ENCODE results near the gene PRIM1. TPM values are rescaled to one million over a fixed set of nuclear protein-coding genes. Genes with fewer than 3 reads are reported as not detected.

Gene PRIM1
- total and polyA plus RNA-seq, 8 donors = 4.3 to 45.5 (median 5.7) TPM; not detected in 1

GRCh38 chr12:56695327-56696101 is 56.6 kb downstream of the PRIM1 start:
- H3K9me3 ChIP-seq = no peaks in the 10 kb centered on the region
- intact Hi-C loops (cut with DNase I; ENCODE audit: low total_unique reads) = no loop called here

GRCh38 chr12:56694161-56694560 is 58.0 kb downstream of the PRIM1 start:
- Histone ChIP-seq H3K27ac (no peak overlapping the region), H3K4me3 (no peak overlapping the region), H3K4me1 (peaks cover 3 to 6% (median 4%) of the 10 kb centered on the region in 4 donors), H3K27me3 (no peaks in the 10 kb centered on the region), H3K36me3 (no peaks in the 10 kb centered on the region), H3K9me3 (no peaks in the 10 kb centered on the region)
- TF ChIP-seq POLR2AphosphoS5 (IDR thresholded peaks at IDR 0.05) = no peak
- TF ChIP-seq POLR2A (IDR thresholded peaks at IDR 0.05) = no peak
- no peak for TF ChIP-seq EP300 (IDR thresholded peaks at IDR 0.05)
- TF ChIP-seq CTCF (IDR thresholded peaks at IDR 0.05) = no peak
- DNase-seq = no peak
- intact Hi-C loops (cut with DNase I; ENCODE audit: low total_unique reads) = no loop called here
- 76 to 91% (median 82%) methylated on average over 5 of the region's 5 CpGs for WGBS, 5 donors

More at GRCh38 chr12:56695327-56696101, 56.6 kb downstream of the PRIM1 start:
- DNase-seq = no peak
- WGBS, 5 donors = 57 to 68% (median 60%) methylated on average over 2 of the region's 2 CpGs
- H3K36me3 ChIP-seq = no peaks in the 10 kb centered on the region
- no peaks in the 10 kb centered on the region for H3K27me3 ChIP-seq
- no peak overlapping the region for H3K4me3 ChIP-seq
- TF ChIP-seq CTCF (IDR thresholded peaks at IDR 0.05) = no peak
- TF ChIP-seq POLR2AphosphoS5 (IDR thresholded peaks at IDR 0.05) = no peak
- TF ChIP-seq POLR2A (IDR thresholded peaks at IDR 0.05) = no peak
- no peak for TF ChIP-seq EP300 (IDR thresholded peaks at IDR 0.05)
- no peaks in the 10 kb centered on the region for H3K4me1 ChIP-seq
- H3K27ac ChIP-seq = no peak overlapping the region

- no peak for DNase-seq
- no peaks in the 10 kb centered on the region for H3K36me3 ChIP-seq
- H3K27me3 ChIP-seq = no peaks in the 10 kb centered on the region
- TF ChIP-seq POLR2A (IDR thresholded peaks at IDR 0.05) (no peak), CTCF (IDR thresholded peaks at IDR 0.05) (no peak), POLR2AphosphoS5 (IDR thresholded peaks at IDR 0.05) (no peak), EP300 (IDR thresholded peaks at IDR 0.05) (no peak)
- H3K4me1 ChIP-seq = peaks cover 18 to 41% (median 38%) of the 10 kb centered on the region in 4 donors
- WGBS, 5 donors = 1 to 4% (median 3%) methylated on average over 7 of the region's 7 CpGs
- H3K27ac ChIP-seq = peak overlapping the region; percentile 95 to 100 (median 100)
- H3K4me3 ChIP-seq = peak overlapping the region; percentile 94 to 98 (median 96)
- intact Hi-C loops (cut with DNase I; ENCODE audit: low total_unique reads) = loop anchor here (10.0 kb wide), 1 partner anchor 54 kb away; the partner anchor contains the start of gene BAZ2A
- H3K9me3 ChIP-seq = no peaks in the 10 kb centered on the region
Observed at GRCh38 chr12:56688846-56689109, 63.3 kb downstream of the PRIM1 start.

- no peak for TF ChIP-seq CTCF (IDR thresholded peaks at IDR 0.05)
- TF ChIP-seq POLR2AphosphoS5 (IDR thresholded peaks at IDR 0.05) = peak; percentile 91 to 96 (median 96)
- TF ChIP-seq POLR2A (IDR thresholded peaks at IDR 0.05) = peak in 2 of 4 donors; percentile 77 to 87
- TF ChIP-seq EP300 (IDR thresholded peaks at IDR 0.05) = no peak
- H3K4me3 ChIP-seq = peak within 1 kb of the TSS; percentile 94 to 98 (median 96)
- peak within 1 kb of the TSS; percentile 98 to 100 (median 100) for H3K27ac ChIP-seq
- peaks cover 18 to 45% (median 40%) of the 10 kb centered on the region in 4 donors for H3K4me1 ChIP-seq
- intact Hi-C loops (cut with DNase I; ENCODE audit: low total_unique reads) = loop anchor here (10.0 kb wide), 1 partner anchor 53 kb away; the partner anchor contains the start of gene BAZ2A
- no peaks in the 10 kb centered on the region for H3K27me3 ChIP-seq
- no peaks in the 10 kb centered on the region for H3K9me3 ChIP-seq
- DNase-seq = peak; percentile 98 to 100
- H3K36me3 ChIP-seq = no peaks in the 10 kb centered on the region
- WGBS, 5 donors = 0 to 1% (median 0%) methylated on average over 56 to 64 of the region's 64 CpGs
Observed at GRCh38 chr12:56688129-56688845, 63.8 kb downstream of the PRIM1 start, which contains the start of gene PTGES3. Gene PTGES3, minus strand, starts transcription at chr12:56688284. Its CDS starts 285 bp downstream, at chr12:56687999.

Measured in stomach (tissue), 9 donors.